CD14-positive monocyte (primary cell): Measurements from ENCODE around the gene BTBD9. TPM values are rescaled to one million over a fixed set of nuclear protein-coding genes. Genes with fewer than 3 reads are reported as not detected.

Source experiments
- DNase-seq, 3 donors: peaks; one replicate each; pipeline ENCODE4 v3.0.0-alpha.2; 2011 to 2022
- H2AFZ ChIP-seq: 2 replicates; pipeline ENCODE4 v1.6.0; 2012; ENCODE audit warnings: mild to moderate bottlenecking, low read depth, low read length, inconsistent platforms; ENCODE audit not compliant: insufficient read depth, poor library complexity, severe bottlenecking
- H3K27ac ChIP-seq, 2 donors: 1 replicate in 1 of 2; 2 replicates in 1 of 2; pipeline ENCODE4 v1.5.1; 2012 to 2013; ENCODE audit warnings: low read length in 2 of 2, control low read depth in 1 of 2, inconsistent platforms in 1 of 2, low read depth in 1 of 2, mild to moderate bottlenecking in 1 of 2
- H3K27me3 ChIP-seq, 2 donors: one replicate each; pipeline versions ENCODE4 v1.6.0 to v1.6.1; 2011 to 2013; ENCODE audit warnings: low read length in 2 of 2; ENCODE audit not compliant: control insufficient read depth in 2 of 2, insufficient read depth in 2 of 2
- H3K36me3 ChIP-seq, 2 donors: replicated peaks in 1 of 2; 1 replicate in 1 of 2; 2 replicates in 1 of 2; pipeline versions ENCODE4 v1.5.1 to v1.6.1; 2012 to 2013; ENCODE audit warnings: low read length in 2 of 2, control low read depth in 1 of 2, inconsistent platforms in 1 of 2, mild to moderate bottlenecking in 1 of 2; ENCODE audit not compliant: insufficient read depth in 2 of 2, control insufficient read depth in 1 of 2
- H3K4me1 ChIP-seq, 2 donors: 1 replicate in 1 of 2; 2 replicates in 1 of 2; pipeline versions ENCODE4 v1.5.1 to v1.6.1; 2012 to 2013; ENCODE audit warnings: low read length in 2 of 2, control low read depth in 1 of 2, inconsistent platforms in 1 of 2, mild to moderate bottlenecking in 1 of 2, moderate library complexity in 1 of 2; ENCODE audit not compliant: insufficient read depth in 2 of 2, control insufficient read depth in 1 of 2
- H3K4me2 ChIP-seq: replicated peaks from 2 replicates; pipeline ENCODE3; 2012; ENCODE audit warnings: low read length, moderate library complexity, mild to moderate bottlenecking; ENCODE audit not compliant: poor library complexity, severe bottlenecking; ENCODE audit errors: extremely low read depth
- H3K4me3 ChIP-seq, 3 experiments: fragments of 200-600 bp in 1 of 3; sonication (generic) in 1 of 3; replicated peaks in 1 of 3; 1 replicate in 2 of 3; 2 replicates in 1 of 3; pipeline ENCODE4 v1.5.1; 2011 to 2013; ENCODE audit warnings: low read length in 3 of 3, mild to moderate bottlenecking in 3 of 3, control low read depth in 2 of 3, low read depth in 2 of 3, inconsistent platforms in 1 of 3, moderate library complexity in 1 of 3
- H3K79me2 ChIP-seq: 2 replicates; pipeline ENCODE4 v1.6.0; 2012; ENCODE audit warnings: mild to moderate bottlenecking, control low read depth, inconsistent platforms, low read length, moderate library complexity; ENCODE audit not compliant: insufficient read depth
- H3K9ac ChIP-seq: 2 replicates; pipeline ENCODE4 v1.6.0; 2017; ENCODE audit warnings: low read length, mild to moderate bottlenecking; ENCODE audit not compliant: insufficient read depth, poor library complexity, severe bottlenecking
- H3K9me3 ChIP-seq, 2 donors: replicated peaks in 1 of 2; 1 replicate in 1 of 2; 2 replicates in 1 of 2; pipeline versions ENCODE4 v1.5.1 to v1.6.1; 2012 to 2013; ENCODE audit warnings: low read length in 2 of 2, control low read depth in 1 of 2; ENCODE audit not compliant: control insufficient read depth in 1 of 2, insufficient read depth in 1 of 2
- H4K20me1 ChIP-seq: 2 replicates; pipeline ENCODE4 v1.6.0; 2012; ENCODE audit warnings: mild to moderate bottlenecking, low read length, control low read depth, moderate library complexity; ENCODE audit not compliant: insufficient read depth
- H3K27ac Mint-ChIP-seq, 7 donors: one replicate each; pipeline ENCODE4 v1.8.0; 2020; ENCODE audit warnings: mild to moderate bottlenecking in 7 of 7, mixed read lengths in 7 of 7, moderate library complexity in 6 of 7, inconsistent platforms in 2 of 7
- H3K27me3 Mint-ChIP-seq, 3 donors: one replicate each; pipeline ENCODE4 v1.8.0; 2021 to 2022; ENCODE audit warnings: low read depth in 3 of 3, mild to moderate bottlenecking in 3 of 3, mixed read lengths in 3 of 3, moderate library complexity in 3 of 3, inconsistent platforms in 1 of 3
- H3K36me3 Mint-ChIP-seq, 2 donors: one replicate each; pipeline ENCODE4 v1.8.0; 2020; ENCODE audit warnings: mixed read lengths in 2 of 2, inconsistent platforms in 1 of 2, mild to moderate bottlenecking in 1 of 2
- H3K4me1 Mint-ChIP-seq: one replicate; pipeline ENCODE4 v1.8.0; 2020; ENCODE audit warnings: mild to moderate bottlenecking, mixed read lengths
- H3K4me3 Mint-ChIP-seq, 2 donors: one replicate each; pipeline ENCODE4 v1.8.0; 2020; ENCODE audit warnings: mild to moderate bottlenecking in 2 of 2, mixed read lengths in 2 of 2, moderate library complexity in 1 of 2
- H3K9me3 Mint-ChIP-seq, 7 donors: one replicate each; pipeline ENCODE4 v1.8.0; 2020 to 2022; ENCODE audit warnings: mixed read lengths in 7 of 7, mild to moderate bottlenecking in 6 of 7, moderate library complexity in 6 of 7, inconsistent platforms in 2 of 7
- WGBS: methylation state at CpG from one replicate; pipeline ENCODE4 v1.1.5; 2013; ENCODE audit warnings: missing lambda C conversion rate; ENCODE audit not compliant: insufficient coverage; 5-methylcytosine and 5-hydroxymethylcytosine counted together
- intact Hi-C, 2 donors: fragments of 100-400 bp; cut with micrococcal nuclease; formaldehyde crosslinking; loops; one replicate each; pipeline versions ENCODE4 v1.15.0 to v1.15.1; 2023
- polyA plus RNA-seq, 3 donors: library from polyadenylated mRNA; depleted of rRNA in 1 of 3; unstranded in 2 of 3; stranded (reverse) in 1 of 3; fragments of 300-500 nt in 2 of 3; fragments of >200 nt in 1 of 3; fragmentation: Illumina TruSeq in 2 of 3; gene quantifications; 1 replicate in 2 of 3; 2 replicates in 1 of 3; pipeline ENCODE4 v1.2.3, GENCODE V29; 2012 to 2021
- TF ChIP-seq, protein P1 (sequence below): fragments of 200-600 bp; IDR thresholded peaks from one replicate; pipeline ENCODE4 v1.8.0; 2022; ENCODE audit warnings: antibody characterized with exemption, mild to moderate bottlenecking

Gene BTBD9
- polyA plus RNA-seq, 3 donors = 5.2 to 7.5 (median 6.2) TPM

DNA sequence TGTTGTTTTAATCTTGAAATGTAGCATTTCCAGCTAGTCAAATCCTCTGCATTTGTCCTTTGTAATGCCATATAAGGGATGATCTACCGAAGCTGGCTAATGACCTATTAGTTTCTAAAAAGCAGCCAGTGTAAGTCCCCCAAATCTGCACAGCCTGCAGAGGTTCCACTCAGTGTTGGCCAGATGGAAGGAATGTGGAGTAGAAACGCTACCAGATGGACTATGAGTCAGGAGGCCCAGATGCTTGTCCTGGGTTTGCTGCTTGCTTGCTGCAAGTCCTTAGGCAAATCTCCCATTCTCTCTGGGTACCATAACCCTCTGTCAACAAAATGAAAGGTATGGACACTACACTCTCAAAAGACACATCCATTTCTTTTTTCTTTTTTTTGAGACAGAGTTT, 149.8 kb downstream of the BTBD9 start:
- peaks cover 2% of the 10 kb centered on the region for H3K4me1 Mint-ChIP-seq
- H3K27ac Mint-ChIP-seq = no peak overlapping the region
- H3K27me3 ChIP-seq = no peaks in the 10 kb centered on the region
- peaks cover 0 to 11% of the 10 kb centered on the region in 2 donors for H3K36me3 Mint-ChIP-seq
- H3K9me3 Mint-ChIP-seq = no peaks in the 10 kb centered on the region
- H3K27ac ChIP-seq = no peak overlapping the region
- H3K4me3 ChIP-seq = no peak overlapping the region
- H3K79me2 ChIP-seq = no peaks in the 10 kb centered on the region
- TF ChIP-seq, protein P1, sequence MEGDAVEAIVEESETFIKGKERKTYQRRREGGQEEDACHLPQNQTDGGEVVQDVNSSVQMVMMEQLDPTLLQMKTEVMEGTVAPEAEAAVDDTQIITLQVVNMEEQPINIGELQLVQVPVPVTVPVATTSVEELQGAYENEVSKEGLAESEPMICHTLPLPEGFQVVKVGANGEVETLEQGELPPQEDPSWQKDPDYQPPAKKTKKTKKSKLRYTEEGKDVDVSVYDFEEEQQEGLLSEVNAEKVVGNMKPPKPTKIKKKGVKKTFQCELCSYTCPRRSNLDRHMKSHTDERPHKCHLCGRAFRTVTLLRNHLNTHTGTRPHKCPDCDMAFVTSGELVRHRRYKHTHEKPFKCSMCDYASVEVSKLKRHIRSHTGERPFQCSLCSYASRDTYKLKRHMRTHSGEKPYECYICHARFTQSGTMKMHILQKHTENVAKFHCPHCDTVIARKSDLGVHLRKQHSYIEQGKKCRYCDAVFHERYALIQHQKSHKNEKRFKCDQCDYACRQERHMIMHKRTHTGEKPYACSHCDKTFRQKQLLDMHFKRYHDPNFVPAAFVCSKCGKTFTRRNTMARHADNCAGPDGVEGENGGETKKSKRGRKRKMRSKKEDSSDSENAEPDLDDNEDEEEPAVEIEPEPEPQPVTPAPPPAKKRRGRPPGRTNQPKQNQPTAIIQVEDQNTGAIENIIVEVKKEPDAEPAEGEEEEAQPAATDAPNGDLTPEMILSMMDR = no peak
- H3K4me1 ChIP-seq = no peaks in the 10 kb centered on the region
- intact Hi-C loops = loop anchor here in 1 of 2 donors (5.0 to 10.0 kb wide), 2 partner anchors 795 to 1003 kb away; partner anchors contain the start of gene MDGA1
- peaks cover 0 to 2% (median 1%) of the 10 kb centered on the region in 3 donors for H3K27me3 Mint-ChIP-seq
- no peaks in the 10 kb centered on the region for H3K36me3 ChIP-seq
- no peaks in the 10 kb centered on the region for H4K20me1 ChIP-seq
- H3K4me3 Mint-ChIP-seq = no peak overlapping the region
- H3K9ac ChIP-seq = no peak overlapping the region
- H3K4me2 ChIP-seq = no peak overlapping the region
- no peak for DNase-seq
- H3K9me3 ChIP-seq = no peaks in the 10 kb centered on the region
- WGBS = 100% methylated on average over 2 of the region's 2 CpGs
- H2AFZ ChIP-seq = no peak overlapping the region

- intact Hi-C loops = no loop called here
- no peak overlapping the region for H2AFZ ChIP-seq
- Mint-ChIP-seq H3K9me3 (no peaks in the 10 kb centered on the region), H3K36me3 (peaks cover 0 to 11% of the 10 kb centered on the region in 2 donors), H3K27me3 (peaks cover 0 to 2% (median 1%) of the 10 kb centered on the region in 3 donors), H3K4me1 (peaks cover 2% of the 10 kb centered on the region), H3K4me3 (no peak overlapping the region), H3K27ac (no peak overlapping the region)
- no peaks in the 10 kb centered on the region for H3K27me3 ChIP-seq
- no peak overlapping the region for H3K9ac ChIP-seq
- no peak for DNase-seq
- H3K4me1 ChIP-seq = peaks cover 21 to 22% of the 10 kb centered on the region in 2 donors
- TF ChIP-seq, protein P1 = no peak
- peaks cover 7% of the 10 kb centered on the region for H4K20me1 ChIP-seq
- H3K4me3 ChIP-seq = no peak overlapping the region
- H3K79me2 ChIP-seq = no peaks in the 10 kb centered on the region
- no peaks in the 10 kb centered on the region for H3K9me3 ChIP-seq
- WGBS = 84% methylated on average over 5 of the region's 7 CpGs
- no peaks in the 10 kb centered on the region for H3K36me3 ChIP-seq
- H3K27ac ChIP-seq = no peak overlapping the region
- no peak overlapping the region for H3K4me2 ChIP-seq
These were observed 152.3 kb downstream of the BTBD9 start for GRCh38 chr6:38487423-38487822.
